Esophagus squamous epithelium (tissue), 4 donors: ENCODE results near the gene ANK3.

Source experiments
- CTCF ChIP-seq, 6 experiments: fragments of 450-650 bp in 4 of 6; fragments of 200-600 bp in 2 of 6; sonication (generic) in 2 of 6; IDR thresholded peaks; one replicate each; pipeline ENCODE4 v1.5.1; 2016 to 2019; ENCODE audit warnings: antibody characterized with exemption in 6 of 6, mild to moderate bottlenecking in 4 of 6, moderate library complexity in 4 of 6
- POLR2A ChIP-seq, 4 donors: fragments of 450-650 bp; IDR thresholded peaks; one replicate each; pipeline ENCODE4 v1.6.1; 2017; ENCODE audit warnings: antibody characterized with exemption in 4 of 4, mild to moderate bottlenecking in 4 of 4, moderate library complexity in 3 of 4

- TF ChIP-seq CTCF (IDR thresholded peaks at IDR 0.05) (no peak), POLR2A (IDR thresholded peaks at IDR 0.05) (no peak)
Measured at GRCh38 chr10:60258429-60258797, 131.3 kb downstream of the ANK3 start.
